HG03045 (cell line): ENCODE results near the gene EHF.

Experiments
- ATAC-seq: cut with Tn5 transposase; IDR thresholded peaks from one replicate; pipeline ENCODE4 v1.9.1; 2021; ENCODE audit warnings: mild to moderate bottlenecking, moderate library complexity; ENCODE audit not compliant: unreplicated experiment

EHF gene

GRCh38 chr11:34643311-34643710 lies 22.4 kb downstream of the EHF start:
- no peak for ATAC-seq

- ATAC-seq = no peak
Measured at GRCh38 chr11:34643846-34644245, 23.0 kb downstream of the EHF start.

DNA sequence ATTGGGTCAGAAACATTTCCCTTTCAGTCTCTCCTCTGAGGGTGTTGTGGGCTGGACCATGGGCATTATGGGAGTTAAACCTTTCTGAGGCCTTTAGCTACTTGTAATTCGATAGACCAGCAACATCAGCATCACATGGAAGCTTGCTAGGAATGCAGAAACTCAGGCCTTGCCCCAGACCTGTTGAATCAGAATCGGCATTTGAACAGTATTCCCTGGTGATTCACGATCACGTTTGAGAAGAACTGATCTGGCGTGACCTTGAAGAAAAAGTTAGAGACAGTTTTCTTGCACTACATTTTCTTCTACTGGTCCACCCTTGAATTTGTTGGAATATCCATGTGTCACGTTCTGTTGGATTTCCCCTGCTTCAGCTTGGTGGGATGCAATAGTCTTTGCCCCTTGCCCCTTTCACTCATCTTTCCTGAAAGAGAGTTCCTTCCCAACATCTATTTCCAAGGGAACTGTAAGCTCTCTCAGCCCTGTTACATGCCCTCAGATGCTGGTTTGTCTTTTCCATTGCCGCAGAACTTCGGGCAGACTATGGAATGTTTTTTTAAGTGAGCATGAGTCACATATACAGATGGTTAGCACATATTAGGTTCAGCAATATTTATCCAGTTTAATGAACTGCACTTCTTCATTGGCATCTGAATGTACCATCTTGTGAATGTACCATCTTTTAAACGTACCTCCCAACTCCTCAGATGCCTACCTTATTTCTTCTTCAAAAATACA lies 23.9 kb downstream of the EHF start:
- ATAC-seq = no peak

- no peak for ATAC-seq
Measured at GRCh38 chr11:34646431-34646830, 25.5 kb downstream of the EHF start.

- no peak for ATAC-seq
Measured at GRCh38 chr11:34647131-34647530, 26.2 kb downstream of the EHF start.

DNA sequence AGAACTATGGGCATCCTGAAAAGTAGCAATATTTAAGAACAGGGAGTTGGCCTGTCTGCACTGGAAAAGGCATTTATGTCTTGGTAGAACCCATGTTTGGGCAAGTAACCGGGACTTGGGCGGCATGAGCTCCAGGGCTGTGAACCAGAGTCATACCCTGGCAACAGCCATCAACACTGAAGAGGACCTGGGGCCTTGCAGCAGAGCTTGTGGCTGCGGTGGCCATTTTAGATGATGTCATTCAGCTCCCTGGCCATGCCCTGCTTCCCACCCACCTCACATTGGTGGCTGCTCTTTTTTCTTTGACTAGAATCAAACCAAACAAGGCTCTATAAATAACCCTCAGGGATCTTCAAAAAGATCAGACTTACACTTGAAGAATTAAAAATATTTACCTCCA lies 26.6 kb downstream of the EHF start:
- no peak for ATAC-seq

- no peak for ATAC-seq
Measured at GRCh38 chr11:34648036-34648435, 27.1 kb downstream of the EHF start.

GRCh38 chr11:34649597-34649996 lies 28.7 kb downstream of the EHF start:
- ATAC-seq = no peak

DNA sequence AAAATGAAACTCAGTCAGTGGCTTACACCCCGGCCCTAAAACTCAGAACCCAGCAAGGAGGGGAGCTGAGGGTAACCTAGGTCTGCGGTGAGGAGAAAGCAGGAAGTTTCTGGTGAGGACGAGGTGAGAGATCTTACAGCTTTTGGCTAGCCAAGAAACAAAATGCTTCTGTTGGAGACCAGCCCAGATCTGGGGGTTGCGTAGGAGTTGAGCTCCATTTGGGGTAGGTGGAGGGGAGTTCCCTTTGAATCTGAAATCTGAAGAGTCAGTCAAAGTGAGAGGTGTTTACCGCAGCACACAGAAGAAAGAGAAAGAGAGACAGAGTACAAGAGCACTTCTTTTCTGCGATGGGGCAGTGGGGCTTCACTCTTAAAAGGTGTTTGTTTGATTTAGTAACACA lies 29.6 kb downstream of the EHF start:
- ATAC-seq = peak; percentile 92

DNA sequence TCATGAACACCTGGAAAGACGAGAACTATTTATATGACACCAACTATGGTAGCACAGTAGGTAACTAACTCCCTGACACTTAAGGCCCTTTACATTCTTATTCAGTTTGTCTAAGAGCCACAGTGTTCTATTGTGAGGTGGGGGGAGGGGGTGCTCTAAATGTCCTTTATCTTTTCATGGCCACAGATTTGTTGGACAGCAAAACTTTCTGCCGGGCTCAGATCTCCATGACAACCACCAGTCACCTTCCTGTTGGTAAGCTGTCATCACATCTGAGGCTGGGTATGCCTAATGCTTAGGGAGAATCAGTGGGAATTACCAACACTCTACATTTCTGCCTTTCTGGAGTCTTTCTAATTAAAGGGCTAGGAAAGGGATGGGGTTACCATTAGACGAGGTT lies 30.7 kb downstream of the EHF start:
- no peak for ATAC-seq

GRCh38 chr11:34652191-34652973 lies 31.5 kb downstream of the EHF start:
- no peak for ATAC-seq

GRCh38 chr11:34653031-34653430 lies 32.1 kb downstream of the EHF start:
- ATAC-seq = no peak

GRCh38 chr11:34653851-34654482 lies 33.1 kb downstream of the EHF start:
- ATAC-seq = no peak

- ATAC-seq = no peak
Measured at GRCh38 chr11:34654483-34655334, 33.8 kb downstream of the EHF start.

GRCh38 chr11:34655335-34656008 lies 34.6 kb downstream of the EHF start:
- no peak for ATAC-seq

GRCh38 chr11:34656062-34656720 lies 35.3 kb downstream of the EHF start:
- ATAC-seq = no peak

- ATAC-seq = no peak
Measured at GRCh38 chr11:34658071-34659015, 37.5 kb downstream of the EHF start.

GRCh38 chr11:34659096-34659733 lies 38.3 kb downstream of the EHF start:
- no peak for ATAC-seq
